GM12865 (cell line): ENCODE data around the gene IKZF3.
A peak's percentile ranks its signal among the peaks of the same experiment; 100 is the strongest.
"Not testable (repeated sequence)": the region's sequence is repeated elsewhere in the genome, so short reads cannot be mapped to it uniquely, and the experiment has no call there.

Experiments
- DNase-seq: peaks from one replicate; pipeline ENCODE4 v3.0.0; 2010; ENCODE audit warnings: low read depth
- H3K4me3 ChIP-seq: 2 replicates; pipeline ENCODE4 v1.5.1; 2011; ENCODE audit warnings: mild to moderate bottlenecking, low read depth, low read length, control low read depth
- TF ChIP-seq, protein P1 (sequence below): IDR thresholded peaks from 2 replicates; pipeline ENCODE4 v1.5.1; 2011; ENCODE audit warnings: low read length, control low read depth, low read depth, inconsistent platforms; ENCODE audit not compliant: insufficient read depth; ENCODE audit errors: missing control alignments

IKZF3 gene

DNA sequence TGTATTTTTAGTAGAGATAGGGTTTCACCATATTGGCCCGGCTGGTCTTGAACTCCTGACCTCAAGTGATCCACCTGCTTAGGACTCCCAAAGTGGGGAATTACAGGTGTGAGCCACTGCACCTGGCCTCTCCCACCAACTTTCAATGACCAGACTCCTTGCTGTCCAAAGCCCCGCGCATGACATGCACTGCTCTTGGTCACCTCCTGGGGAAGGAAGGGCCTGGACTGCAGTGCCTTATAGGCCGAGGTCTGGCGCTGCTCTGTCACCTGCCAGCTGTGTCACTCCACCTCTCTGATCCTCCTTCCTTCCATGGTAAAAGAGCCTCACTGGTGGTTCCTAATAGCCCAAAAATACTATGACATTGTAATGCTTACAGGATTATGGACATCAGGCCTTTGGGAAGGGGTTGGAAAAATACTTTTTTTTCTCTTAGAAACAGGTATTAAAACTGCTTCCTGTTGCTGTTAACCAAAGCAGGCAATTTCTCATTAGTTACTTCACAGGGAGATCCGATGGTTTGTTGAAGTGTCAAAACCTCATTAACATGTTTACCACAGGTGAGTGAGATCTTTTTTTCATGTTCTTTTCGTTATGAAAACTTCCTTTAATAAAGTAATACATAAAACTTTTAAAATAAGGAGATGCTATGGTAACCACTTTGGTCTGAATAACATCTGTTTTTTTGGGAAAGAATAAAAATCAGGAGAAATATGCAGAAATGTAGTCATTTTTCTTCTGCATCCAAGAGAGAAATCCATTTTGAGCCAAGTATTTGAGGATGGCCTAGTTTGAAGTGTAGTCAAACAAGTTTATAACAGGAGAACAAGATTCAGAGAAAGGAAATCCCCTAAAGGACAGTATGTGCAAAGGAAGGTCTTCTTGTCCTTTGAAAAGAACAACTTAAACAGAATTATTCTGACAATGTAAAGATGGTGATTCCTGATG, 90.9 kb downstream of the IKZF3 start:
- H3K4me3 ChIP-seq: peak overlapping the region; percentile 90
- no peak for DNase-seq
- TF ChIP-seq, protein P1, sequence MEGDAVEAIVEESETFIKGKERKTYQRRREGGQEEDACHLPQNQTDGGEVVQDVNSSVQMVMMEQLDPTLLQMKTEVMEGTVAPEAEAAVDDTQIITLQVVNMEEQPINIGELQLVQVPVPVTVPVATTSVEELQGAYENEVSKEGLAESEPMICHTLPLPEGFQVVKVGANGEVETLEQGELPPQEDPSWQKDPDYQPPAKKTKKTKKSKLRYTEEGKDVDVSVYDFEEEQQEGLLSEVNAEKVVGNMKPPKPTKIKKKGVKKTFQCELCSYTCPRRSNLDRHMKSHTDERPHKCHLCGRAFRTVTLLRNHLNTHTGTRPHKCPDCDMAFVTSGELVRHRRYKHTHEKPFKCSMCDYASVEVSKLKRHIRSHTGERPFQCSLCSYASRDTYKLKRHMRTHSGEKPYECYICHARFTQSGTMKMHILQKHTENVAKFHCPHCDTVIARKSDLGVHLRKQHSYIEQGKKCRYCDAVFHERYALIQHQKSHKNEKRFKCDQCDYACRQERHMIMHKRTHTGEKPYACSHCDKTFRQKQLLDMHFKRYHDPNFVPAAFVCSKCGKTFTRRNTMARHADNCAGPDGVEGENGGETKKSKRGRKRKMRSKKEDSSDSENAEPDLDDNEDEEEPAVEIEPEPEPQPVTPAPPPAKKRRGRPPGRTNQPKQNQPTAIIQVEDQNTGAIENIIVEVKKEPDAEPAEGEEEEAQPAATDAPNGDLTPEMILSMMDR: no peak

DNA sequence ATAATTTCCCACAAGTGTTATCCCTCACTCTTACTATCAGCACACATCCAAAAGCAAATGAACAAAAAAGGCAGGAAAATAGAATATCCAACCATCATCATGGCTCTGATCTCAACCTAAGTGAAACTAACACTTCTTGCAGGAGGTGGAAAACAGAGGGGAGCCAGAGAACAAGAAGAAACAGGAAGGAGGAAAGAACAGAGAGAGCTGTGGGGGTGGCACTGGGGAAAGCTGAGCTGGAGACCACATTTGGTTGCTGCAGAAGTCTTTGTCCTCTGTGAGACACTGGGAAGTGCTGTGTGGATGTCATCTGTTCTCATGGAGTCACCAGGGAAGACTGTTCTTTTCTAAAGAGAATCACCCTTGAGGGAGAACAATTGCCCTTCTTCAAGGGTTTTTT, 91.7 kb downstream of the IKZF3 start:
- TF ChIP-seq, protein P1: no peak
- no peak for DNase-seq
- peak overlapping the region; percentile 90 for H3K4me3 ChIP-seq

DNA sequence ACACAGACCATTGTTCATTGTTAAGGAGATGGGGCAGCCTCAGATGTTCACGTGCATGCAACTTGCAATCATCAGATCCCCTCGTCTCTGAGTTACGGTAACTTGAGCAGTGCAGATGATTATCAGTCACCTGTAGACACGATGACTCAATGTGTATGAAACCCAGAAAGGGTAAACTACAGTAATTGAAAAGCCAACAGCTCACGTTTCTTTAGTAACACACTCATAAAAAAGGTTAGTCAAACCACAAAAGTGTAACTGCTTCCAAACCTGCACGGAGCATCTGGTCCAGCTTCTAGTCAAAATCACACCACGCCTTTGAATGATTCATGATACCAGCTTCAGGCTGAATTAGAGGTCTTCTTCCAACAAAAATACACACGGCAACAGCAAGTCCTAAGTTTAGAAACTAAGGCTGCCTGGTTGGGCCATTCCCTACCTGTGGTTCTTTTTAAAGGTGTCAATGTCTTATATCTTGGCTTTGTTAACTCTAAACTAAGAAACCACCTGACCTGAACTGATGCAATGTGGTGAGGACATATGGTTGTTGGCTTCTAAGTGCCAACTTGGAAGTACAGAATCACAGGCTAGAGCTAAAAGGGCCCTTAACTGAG, 94.0 kb downstream of the IKZF3 start:
- TF ChIP-seq, protein P1: no peak
- peak overlapping the region; percentile 5; the same call in 1 of the 2 replicates for H3K4me3 ChIP-seq
- peak; percentile 89 for DNase-seq

DNA sequence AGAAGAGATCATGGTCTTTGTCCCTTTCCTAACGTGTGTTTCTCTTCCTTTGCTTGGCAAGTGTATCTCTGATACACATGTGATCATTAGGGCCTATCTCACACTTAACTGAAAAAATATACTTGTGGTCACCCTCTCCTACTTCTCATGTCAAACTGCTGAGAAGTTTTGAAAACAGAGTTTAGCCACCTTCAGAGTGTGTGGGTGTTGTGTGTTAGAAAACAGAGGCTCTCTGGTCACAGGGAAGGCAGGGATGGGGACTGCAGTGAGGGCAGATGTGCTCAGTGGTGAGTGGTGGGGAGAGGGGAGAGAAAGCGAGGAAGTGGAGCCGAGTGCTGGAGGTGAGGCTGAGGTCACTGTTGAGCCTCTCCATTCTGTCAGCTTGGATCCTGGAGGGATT, 97.0 kb downstream of the IKZF3 start:
- TF ChIP-seq, protein P1: no peak

DNA sequence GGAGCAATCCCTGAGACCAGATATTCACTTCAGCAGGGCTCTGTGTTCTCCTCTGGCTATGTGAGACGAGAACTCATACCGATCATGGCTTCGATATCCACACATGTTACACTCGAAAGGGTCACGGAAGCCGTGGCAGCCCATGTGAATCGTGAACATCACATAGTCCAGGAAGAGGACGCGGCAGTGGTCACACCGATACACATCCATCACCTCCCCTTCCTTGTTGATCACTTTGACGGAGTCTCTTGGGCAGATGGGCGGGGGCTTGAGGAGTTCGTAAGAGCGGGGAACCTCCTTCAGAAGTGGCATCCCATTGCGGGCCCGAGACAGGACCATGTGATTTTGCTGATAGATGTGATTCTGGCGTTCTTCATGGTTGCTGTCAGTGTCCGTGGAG, 98.3 kb downstream of the IKZF3 start:
- TF ChIP-seq, protein P1: no peak
- no peak overlapping the region for H3K4me3 ChIP-seq
- DNase-seq: no peak

More for the DNA sequence above, 97.0 kb downstream of the IKZF3 start:
- no peak overlapping the region for H3K4me3 ChIP-seq
- DNase-seq: peak; percentile 71

DNA sequence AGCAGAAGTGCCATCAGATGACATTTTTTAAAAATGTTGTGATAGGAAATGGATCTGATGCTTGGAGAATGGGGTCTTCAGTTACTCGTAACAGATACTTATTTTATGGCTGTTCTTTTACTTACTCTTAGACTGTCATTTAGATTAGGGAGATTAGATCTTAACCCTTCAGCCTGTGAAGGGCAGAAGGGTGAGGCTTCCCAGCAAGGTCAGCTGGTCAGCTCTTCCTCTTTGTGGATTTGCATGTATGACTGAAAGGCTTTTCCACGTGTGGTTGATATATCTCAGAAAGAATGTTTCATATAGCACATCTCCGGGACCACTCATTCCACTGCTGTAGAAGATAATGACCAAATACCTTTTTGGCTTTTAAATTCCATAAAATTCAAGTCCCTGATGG, 98.9 kb downstream of the IKZF3 start:
- TF ChIP-seq, protein P1: no peak

DNA sequence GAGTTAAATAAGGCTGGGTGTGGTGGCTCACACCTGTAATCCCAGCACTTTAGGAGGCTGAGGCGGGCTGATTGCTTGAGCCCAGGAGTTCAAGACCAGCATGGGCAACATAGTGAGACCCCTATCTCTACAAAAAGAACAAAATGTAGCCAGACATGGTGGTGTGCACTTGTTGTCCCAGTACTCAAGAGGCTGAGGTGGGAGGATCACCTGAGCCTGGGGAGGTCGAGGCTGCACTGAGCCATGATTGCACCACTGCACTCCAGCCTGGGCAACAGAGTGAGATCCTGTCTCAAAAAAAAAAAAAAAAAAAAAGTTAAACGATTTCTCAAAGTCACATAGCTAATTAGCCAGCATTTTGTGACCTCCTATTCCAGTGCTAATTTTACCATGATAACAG, 99.9 kb downstream of the IKZF3 start:
- DNase-seq, H3K4me3 ChIP-seq: not testable (repeated sequence)

More for the DNA sequence above, 98.9 kb downstream of the IKZF3 start:
- no peak for DNase-seq
- no peak overlapping the region for H3K4me3 ChIP-seq
